NCI-H1436 treated with DMSO at 0.1 percent for 48 hours (cell line): ENCODE measurements around the gene USP10.
"Not testable (repeated sequence)": the region's sequence is repeated elsewhere in the genome, so short reads cannot be mapped to it uniquely, and the experiment has no call there.

ENCODE experiments used
- DNase-seq: peaks from one replicate; lab custom pipeline; 2025; lab: John Stamatoyannopoulos, UW

Gene USP10

GRCh38 chr16:84673561-84673960 lies 26.2 kb upstream of the USP10 start:
- DNase-seq = no peak

DNA sequence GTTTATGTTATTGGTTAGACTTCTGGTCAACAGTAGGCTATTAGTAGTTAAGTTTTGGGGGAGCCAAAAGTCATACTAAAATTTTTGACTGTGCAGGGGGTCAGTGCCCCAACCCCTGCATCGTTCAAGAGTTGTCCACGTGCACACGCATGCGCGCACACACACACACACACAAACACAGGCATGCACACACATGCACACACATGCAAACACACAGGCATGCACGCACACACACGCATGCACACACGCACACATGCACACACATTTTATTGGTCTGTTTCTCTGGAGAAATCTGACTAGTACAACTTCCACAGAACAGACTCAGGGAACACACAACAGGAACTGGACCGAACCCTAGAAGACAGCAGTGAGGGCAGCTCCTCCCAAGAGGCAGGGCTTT lies 24.4 kb upstream of the USP10 start:
- no peak for DNase-seq

GRCh38 chr16:84675884-84676283 lies 23.9 kb upstream of the USP10 start:
- no peak for DNase-seq

DNA sequence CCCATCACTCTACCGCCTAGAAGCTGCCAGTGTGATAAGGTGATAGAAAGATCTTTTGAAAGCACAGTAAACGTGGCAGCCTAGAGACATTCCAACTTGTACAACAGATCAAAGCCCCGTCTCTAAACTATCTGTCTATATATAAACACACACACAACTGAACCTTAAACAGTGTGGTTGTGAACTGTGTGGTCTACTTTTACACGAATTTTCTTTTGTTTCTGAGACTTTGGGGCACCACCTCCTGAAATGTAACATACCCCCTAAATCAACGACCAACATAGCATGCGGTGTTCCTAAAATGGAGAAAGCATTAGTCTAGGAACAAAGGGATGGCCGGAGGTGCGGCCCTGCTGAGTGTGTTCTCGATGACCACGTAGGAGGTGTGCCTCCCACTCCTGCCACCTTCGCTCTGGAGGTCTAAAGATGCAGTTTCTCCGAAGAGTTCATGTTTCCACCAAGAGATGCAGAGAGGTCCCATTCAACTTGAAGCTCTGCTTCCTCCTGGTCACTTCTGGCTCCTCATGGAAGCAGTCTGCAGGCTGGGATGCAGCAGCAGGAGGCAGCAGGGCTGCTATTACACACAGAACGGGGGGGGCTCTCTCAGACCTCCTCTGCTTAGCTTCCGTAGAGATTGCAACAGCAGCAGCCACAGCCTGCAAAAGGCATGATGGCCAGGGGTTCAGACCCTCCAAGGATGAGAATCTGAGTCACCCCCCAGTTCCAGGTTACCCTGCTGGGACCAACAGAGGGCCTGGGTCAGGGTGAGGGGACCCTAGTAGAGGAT lies 22.6 kb upstream of the USP10 start:
- DNase-seq = no peak

DNA sequence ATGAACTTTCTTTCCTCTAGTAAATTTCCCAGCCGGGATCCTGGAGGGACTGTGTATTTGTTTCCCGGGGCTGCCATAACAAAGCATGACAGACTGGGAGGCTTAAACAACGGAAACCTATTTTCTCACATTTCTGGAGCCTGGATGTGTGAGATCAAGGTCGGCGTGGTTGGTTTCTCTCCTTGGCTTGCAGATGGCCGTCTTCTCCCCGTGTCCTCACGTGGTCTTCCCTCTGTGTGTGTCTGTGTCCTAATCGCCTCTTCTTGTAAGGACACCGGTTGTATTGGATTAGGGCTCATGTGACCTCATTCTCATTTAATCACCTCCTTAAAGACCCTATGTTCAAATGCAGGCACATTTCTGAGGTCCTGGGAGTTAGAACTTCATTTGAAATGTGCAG lies 22.0 kb upstream of the USP10 start:
- DNase-seq = no peak

- no peak for DNase-seq
Observed at GRCh38 chr16:84678541-84678940, 21.3 kb upstream of the USP10 start.

DNA sequence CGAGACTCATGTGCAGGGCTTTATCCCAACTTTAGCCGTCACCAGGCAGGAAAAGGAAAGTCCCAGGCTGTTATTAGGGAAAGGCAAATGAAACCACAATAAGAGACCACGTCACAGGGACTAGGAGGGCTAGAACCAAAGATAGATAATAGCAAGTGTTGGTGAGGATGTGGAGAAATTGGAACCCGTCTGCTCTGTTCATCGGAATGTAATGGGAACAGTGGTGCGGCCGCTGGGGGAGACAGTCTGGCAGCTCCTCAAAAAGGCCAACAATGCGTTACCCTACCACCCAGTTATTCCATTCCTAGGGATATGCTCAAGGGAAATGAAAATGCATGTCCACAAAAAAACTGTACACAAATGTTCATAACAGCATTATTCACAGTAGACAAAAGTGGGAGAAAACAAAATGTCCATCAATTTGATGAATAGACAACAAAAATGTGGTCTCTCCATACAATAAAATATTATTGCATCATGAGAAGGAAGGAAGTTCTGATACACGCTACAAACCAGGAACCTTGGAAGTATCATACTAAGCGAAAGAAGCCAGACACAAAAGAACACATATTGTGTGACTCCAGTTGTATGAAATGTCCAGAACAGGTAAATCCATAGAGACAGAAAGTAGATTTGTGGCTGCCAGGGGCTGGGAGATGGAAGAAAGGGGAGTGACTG lies 19.5 kb upstream of the USP10 start:
- no peak for DNase-seq

DNA sequence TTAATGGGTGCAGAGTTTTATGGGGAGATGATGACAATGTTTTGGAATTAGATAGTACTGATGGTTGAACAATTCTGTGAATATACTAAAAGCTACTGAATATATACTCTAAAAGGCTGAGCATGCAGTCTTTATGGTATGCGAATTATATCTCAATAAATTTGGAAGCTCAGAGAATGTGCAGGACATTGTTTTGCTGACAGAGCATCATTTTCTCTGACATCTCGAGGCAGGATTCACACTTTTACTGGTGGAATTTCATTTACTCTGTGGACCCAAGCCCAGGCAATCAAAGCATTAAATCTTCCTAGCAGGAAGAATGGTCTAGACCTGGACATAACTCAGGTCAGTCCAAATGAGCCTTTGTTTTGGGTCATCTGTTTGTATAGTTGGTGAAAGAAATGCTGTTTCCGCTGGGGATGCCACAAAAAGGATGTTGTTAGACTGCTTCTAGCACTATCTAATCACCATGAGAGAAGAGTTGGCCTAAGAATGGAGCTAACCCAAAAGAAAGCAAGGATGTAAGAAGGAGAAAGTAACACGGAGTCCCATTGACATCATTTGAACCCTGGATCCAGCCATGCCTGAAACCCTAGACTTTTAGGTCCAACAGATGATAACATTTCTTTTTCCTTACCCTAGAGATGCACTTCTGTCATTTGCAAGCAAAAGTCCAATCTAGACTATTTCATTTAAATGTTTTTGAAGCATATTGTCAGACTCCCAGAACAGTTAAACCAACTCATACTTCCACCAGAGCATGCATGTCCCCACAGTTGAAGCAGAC lies 18.8 kb upstream of the USP10 start:
- no peak for DNase-seq

DNA sequence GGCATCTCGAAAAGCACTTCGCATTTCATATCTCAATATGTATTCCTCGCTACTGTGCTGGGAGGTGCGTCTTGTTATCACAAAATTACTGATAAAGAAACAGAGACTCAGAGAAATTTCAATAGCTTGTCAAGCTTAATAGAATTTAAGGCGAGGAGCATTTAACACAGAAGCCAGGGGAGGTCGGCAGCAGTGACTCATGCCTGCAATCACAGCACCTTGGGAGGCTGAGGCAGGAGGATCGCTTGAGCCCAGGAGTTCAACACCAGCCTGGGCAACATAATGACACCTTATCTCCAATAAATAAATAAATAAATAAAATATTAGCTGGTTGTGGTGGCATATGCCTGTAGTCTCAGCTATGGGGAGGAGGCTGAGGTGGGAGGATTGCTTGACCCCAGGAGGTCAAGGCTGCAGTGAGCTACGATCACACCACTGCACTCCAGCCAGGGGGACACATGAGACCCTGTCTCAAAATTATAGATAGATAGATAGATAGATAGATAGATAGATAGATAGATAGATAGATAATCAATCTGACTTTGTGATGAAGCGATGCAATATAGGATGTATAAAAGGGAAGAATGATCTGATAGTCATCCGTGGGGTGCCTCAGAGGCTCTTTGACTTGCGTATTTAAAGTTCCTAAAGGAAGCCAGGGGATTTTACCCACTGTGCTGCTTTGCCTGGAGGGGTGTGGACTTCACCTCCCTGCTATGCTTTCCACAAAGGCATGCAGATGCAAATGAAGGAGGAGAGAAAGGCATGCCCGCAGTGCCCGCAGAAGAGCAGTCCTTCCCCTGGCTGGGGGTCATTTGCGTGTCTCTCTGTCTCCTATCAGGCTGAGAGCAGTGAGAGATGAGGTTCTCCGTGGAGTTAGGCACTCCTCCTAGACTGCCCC lies 15.9 kb upstream of the USP10 start:
- no peak for DNase-seq

DNA sequence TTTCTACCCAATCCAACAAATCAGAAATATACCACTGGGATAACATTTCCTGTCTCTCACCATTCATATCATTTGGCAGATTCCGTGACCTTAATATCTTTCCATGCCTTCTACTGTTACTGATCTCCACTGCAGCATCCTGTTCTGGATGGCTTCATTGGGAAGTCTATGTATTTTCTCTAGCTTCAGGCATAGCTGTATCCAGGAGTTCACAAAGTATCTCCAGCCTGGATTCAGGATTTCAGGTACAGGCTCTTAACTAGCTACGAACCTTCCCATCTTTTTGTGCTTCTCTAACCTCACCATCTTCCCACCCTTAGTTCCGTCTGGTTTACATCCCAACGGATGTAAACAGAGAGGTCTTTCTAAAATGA lies 15.2 kb upstream of the USP10 start:
- DNase-seq = no peak

- DNase-seq = no peak
Observed at GRCh38 chr16:84685210-84685609, 14.6 kb upstream of the USP10 start.

DNA sequence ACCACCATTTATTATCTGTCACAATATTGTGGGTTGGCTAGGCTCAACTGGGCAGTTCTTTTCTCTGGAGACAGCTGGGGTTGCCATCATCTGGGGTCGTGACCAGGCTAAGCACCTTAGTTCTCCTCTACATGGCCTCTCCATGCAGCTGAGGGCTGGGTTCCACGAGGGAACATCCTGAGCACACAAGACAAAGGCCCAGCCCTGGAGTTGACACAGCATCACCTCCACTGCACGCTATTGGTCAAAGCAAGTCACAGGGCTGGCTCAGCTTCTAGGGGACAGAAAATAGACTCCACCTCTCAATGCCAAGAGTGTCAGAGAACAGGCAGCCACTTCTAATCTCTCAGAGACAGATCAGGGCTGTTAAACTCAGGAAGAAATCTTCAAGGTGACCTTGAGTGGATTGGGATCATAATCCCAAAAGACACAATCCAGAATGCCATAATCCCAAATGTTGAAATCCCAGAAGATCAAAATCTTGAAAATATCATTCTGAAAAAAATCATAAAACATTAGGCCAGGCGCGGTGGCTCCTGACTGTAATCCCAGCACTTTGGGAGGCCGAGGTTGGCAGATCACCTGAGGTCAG lies 13.0 kb upstream of the USP10 start:
- DNase-seq = no peak

GRCh38 chr16:84687715-84688114 lies 12.1 kb upstream of the USP10 start:
- DNase-seq = no peak

DNA sequence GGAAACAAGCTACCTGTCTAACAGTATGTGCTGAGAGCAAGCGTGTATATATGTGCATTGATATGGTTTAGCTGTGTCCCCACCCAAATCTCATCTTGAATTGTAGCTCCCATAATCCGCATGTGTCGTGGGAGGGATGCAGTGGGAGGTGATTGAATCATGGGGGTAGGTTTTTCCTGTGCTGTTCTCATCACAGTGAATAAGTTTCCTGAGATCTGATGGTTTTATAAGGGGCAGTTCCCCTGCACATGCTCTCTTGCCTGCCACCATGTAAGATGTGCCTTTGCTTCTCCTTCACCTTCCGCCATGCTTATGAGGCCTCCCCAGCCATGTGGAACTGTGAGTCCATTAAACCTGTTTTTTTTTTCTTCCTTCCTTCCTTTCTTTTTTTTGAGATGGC lies 11.6 kb upstream of the USP10 start:
- DNase-seq = not testable (repeated sequence)

DNA sequence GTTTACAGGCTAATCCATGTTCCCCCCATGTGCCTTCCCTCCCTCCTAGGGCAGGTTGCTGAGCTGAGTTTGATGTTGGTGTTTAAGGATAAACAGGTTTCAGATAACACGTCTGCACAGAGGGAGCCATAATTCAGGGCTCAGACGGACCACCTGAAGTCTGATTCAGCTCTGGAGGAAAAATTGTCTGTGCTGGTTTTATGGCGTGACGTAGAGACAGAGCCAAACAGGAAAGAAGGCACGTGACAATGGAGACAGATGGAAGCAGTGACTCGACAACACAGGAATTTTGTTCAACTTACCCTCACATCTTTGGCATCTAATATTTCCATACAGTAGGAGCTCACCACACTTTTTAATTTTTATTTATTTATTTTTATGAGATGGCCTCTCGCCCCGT lies 10.7 kb upstream of the USP10 start:
- no peak for DNase-seq

- no peak for DNase-seq
Observed at GRCh38 chr16:84690088-84690819, 9.5 kb upstream of the USP10 start.

GRCh38 chr16:84692451-84693214 lies 7.2 kb upstream of the USP10 start:
- no peak for DNase-seq

DNA sequence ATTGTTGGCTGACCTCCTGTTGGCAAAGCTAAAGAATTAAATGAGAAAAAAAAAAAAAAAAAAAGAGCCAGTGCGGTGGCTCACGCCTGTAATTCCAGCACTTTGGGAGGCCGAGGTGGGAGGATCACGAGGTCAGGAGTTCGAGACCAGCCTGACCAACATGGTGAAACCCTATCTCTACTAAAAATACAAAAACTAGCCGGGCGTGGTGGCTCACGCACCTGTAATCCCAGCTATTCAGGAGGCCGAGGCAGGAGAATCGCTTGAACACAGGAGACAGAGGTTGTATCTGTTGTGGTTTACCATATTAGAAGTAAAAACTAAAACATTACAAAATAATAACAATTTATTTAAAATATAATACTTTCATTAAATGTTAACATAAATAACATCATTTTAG lies 5.9 kb upstream of the USP10 start:
- not testable (repeated sequence) for DNase-seq

DNA sequence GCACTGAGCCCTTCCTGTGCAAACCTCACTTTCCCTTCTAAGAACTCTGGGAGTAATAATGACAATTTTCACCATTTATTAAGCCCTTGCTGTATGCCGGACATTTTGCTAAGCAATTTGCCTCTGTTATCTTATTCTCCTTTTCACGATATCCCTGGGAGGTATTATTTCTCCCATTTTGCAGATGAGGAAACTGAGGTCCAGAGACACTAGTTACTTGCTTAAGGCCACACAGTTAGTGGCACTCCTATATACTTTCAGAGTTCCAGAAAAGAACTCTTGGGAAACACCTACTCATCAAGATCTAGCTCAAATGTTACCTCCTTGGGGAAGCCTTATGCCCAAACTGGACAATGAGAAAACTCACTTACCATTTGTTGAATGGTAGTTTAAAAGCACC lies 4.8 kb upstream of the USP10 start:
- DNase-seq = no peak

- no peak for DNase-seq
Observed at GRCh38 chr16:84699147-84699711, 571 bp upstream of the USP10 start.
